NCI-H1436 treated with DMSO at 0.1 percent for 48 hours (cell line): Measurements from ENCODE around the gene MMP1.

Source experiments
- DNase-seq: peaks from one replicate; lab custom pipeline; 2025; lab: John Stamatoyannopoulos, UW

The MMP1 gene

DNA sequence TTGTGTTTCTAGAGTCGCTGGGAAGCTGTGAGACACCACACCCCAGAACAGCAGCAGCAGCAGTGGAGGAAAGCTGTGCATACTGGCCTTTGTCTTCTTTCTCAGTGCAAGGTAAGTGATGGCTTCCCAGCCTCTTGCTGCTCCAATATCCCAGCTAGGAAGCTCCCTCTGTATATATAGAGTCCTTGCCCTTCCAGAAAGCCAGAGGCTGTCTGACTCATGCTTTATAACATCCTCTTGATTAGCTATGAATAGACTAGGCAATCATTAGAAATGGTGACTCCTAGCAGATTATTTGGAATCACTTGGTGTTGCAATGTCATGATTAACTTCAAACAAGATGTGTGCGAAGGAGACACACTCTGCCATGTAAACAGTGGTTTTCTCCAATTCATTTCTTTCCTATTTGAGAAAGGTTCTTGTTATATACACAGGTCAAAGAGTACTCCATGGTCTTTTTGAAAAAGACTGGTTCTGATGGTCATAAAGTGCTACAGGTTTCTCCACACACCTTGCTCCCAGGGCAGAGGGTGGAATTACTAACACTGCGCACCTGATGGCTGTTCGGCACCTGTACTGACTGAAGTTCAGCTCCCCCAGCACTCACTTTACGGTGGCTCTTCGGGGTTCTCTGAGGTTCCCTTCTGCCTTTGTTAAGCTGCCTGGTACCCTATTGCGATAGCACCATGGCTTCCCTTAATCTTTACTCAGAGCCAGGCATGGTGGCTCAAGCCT, at the start of gene MMP1:
MMP1 (minus strand) TSS at position 149 of the 735 bp plus-strand sequence; CDS start at position 81, 68 bp downstream.
- DNase-seq, result no peak

GRCh38 chr11:102846292-102846691, 48.3 kb upstream of the MMP1 start:
- no peak for DNase-seq

DNA sequence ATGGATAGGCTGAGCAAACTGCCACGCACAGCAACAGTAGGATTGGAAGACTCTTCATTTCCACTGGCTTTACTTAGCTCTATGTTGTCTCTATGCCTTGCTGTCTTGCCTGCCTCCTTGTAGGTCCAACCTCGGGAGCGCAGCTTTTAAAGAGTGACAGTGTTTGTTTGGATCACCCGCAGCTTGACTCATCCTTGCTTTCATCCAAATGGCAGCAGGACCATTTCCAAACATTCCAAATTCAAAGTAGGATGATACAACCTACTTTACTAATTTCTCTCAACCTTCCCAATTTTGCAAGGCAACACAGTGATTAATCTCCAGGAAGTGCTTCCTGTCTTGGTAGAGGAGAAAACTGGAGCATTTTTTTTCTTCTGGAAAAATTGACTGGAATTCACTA, 45.5 kb upstream of the MMP1 start, which contains the start of gene MMP3:
MMP3 (minus strand) TSS at position 121 of the 400 bp plus-strand sequence; CDS start at position 58, 63 bp downstream.
- no peak for DNase-seq

DNA sequence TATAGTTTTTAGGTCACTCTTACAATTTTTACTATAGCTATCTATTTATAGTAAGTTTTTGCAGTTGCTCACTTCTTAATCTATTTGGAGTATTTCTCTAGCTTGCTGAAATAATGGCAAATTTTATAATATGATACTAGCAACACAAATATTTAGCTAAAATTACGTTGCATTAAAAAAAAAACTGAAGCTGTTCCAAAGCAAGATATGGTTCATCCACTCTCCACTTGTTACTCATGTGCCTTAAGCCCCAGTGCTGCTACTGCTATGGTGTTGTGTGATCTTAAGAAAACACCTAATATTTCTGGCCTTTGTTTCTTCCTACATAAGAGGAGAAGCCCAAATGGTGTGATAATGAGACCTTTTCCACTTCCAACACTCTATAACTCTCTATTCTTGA, 45.0 kb upstream of the MMP1 start:
- DNase-seq, result no peak

GRCh38 chr11:102840018-102840417, 42.1 kb upstream of the MMP1 start:
- no peak for DNase-seq

GRCh38 chr11:102837646-102838045, 39.7 kb upstream of the MMP1 start:
- no peak for DNase-seq

DNA sequence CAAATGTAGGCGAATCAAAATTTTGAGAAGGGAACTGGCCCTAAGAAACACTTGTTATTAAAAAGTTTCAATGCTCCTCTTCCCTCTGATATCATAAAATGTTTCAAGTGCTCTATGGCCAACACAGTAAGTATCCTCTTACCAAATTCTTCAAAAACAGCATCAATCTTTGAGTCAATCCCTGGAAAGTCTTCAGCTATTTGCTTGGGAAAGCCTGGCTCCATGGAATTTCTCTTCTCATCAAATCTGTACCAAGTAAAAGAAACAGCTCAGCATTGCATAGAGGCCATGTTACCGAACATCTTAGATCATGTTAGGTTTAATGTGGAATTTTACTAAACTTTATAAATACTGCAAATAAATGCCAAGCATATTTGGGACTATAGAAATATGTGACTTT, 39.2 kb upstream of the MMP1 start:
- no peak for DNase-seq

DNA sequence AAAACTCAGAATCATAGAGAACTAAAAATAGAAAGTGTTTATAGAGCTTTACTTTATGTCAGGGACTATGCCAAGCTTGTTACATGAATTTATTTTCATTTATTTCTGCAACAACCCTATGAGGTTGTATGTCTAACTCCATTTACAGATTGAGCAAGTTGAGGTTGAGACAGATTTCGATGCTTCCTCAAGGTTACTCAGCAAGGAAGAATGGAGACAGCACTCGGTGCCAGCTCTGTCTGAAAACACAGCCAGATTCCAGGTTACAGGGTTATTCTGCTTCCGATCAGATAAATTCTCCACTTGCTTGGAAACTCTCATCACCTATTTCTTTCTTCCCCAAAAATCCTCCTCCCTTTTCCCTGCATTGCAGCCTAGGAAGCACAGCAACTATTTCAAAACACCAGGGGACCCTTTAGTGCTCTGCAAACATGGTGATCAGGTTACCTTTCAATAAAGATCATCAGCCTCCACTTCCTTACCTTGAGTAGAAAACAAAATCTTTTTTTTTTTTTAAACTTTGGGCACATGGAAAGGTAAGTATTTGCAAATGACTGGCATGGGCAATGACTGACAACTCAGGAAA, 38.4 kb upstream of the MMP1 start:
- no peak for DNase-seq

DNA sequence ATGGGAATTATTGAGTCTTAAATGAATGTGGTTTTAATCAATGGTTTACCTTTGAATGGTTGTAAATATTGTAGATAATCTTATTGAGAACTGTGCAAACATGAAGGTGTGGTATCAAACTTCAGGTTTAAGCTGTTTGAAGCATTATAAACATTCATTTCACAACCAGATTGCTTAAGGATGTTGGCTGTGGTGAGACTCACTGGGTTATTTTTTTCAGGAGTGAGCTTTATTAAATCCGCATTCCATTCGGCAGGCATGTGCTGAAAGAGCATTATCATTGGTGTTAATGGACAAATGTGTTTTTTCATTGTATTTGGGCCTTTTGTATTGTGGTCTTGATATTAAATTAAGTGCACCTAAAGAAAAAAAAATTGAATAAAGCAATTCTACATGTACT, 35.8 kb upstream of the MMP1 start:
- no peak for DNase-seq

GRCh38 chr11:102832612-102833011, 34.7 kb upstream of the MMP1 start:
- DNase-seq, result no peak

DNA sequence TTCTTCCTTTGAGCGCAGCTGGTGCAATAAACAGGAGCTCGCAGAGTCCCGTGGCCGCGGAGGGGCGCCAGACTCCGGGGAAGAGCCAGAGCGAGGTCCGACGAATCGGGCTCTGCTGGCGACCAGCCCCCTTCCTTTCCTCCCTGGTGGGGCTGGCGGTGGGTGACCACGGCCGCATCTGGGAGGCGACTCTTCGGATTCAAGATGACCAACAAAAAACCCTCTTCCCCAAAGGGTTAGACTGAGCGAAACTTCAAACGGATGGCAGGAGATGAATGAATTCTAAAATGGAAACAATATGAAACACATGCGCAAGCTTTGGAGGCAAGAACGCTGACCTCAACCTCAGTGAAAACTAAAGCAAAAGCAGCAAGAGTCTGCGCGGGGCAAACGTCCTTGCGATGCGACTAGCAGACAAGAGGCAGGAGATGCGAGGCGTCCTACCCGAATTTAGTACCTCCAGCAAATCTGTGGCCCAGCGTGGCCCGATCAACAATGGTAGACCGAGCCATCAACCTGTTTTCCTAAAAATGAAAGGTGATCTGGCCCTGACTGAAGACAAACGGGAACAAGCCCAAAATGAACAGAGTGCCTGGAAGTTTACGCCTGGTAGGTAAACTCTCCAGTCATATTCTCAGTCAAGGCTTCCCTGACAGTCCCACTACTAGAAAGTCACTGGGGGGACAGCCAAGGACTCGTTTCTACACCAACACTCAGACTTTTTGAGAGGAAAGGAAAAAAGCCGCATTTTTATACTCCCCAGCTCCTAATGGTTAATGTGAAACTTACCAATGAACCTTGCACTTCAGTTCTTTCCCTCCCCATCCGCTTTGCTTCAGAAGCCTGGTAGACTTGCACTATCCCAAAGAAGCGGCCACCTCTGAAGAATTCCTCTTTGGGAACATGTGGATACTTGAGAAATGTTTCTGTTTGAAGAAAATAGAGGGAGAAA, 33.8 kb upstream of the MMP1 start:
- DNase-seq, result no peak

- DNase-seq, result no peak
Measured at GRCh38 chr11:102831128-102831488, 33.1 kb upstream of the MMP1 start.

DNA sequence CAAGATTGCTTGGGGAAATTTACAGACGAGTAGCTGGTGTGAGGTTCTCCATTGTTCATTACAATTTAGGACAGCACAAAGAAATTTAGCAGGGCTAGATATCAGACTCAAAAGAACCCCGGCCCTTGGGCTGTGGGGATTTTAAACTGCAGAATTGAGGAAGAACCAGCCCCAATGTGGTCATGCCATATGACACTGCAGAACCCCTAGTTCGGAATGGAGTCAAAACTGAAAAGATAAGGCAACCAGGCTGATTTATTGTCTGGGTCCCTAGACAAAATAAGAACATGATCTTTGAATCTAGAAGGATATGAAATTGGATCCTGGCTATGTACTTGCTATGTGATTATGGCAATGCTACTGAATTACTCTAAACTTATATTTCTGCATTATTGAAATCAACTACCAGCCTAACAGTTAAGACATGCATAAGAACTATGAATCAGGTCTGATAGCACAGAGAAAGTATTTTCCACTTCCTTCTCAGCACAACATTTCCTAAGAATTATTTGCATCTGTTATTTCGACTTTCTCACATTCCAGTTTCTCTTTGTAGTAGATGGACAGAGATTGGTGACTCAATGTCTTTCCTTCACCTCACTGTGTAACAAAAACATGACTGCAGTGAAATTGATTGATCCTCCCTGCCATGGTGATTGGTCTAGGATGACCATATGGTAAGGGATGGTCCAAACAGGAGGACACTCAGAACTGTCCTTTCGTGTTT, 32.2 kb upstream of the MMP1 start:
- DNase-seq, result no peak

DNA sequence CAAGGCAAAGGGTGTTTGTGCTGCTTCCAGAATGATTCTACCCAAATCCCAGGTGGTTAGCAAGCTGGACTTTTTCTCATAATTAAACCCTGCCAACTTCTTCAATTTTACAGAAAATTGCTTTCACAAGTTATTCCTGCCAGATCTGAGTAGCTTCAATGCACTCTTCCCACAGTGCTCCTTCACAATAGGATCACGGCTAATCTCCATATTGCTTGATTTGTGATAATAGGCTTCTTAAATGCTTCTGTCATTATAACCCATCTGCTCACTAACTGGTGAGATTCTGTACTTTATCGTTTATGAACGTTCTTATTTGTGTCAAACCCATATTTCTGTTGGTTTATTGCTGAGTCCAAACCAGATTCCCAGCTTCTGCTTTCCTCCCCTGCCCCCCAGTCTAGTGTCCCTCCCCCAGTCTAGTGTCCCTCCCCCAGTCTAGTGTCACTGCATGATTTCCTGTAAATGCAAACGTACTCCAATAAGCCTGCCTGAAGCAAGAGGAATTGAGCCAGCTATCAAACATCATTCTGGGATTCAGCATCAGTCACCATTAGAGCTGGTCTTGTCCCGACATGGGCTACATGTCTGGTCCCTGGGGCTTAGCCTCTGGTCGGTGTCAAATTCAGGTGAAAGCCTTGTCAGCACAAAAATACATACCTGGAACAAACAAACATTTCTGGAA, 31.5 kb upstream of the MMP1 start:
- DNase-seq, result no peak

DNA sequence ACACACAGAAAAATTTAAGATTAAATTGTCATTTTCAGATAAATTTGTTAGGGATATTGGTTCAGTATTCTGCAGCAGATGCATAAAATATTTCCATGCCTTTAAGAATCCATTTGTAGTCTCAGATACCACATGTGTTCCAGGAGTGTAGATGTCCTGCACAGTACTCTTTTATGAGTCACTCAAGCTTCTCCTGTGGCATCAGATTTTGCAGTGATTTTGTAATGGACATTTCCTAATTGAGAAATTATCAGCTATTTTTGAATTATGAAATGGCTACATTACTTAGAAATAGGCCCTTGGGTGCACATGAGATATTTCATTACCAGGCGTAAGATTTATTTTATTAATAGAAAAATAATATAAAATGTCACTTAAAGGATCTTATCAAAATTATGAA, 26.6 kb upstream of the MMP1 start:
- no peak for DNase-seq

- no peak for DNase-seq
Measured at GRCh38 chr11:102819491-102819890, 21.5 kb upstream of the MMP1 start.

- no peak for DNase-seq
Measured at GRCh38 chr11:102813484-102813883, 15.5 kb upstream of the MMP1 start.

DNA sequence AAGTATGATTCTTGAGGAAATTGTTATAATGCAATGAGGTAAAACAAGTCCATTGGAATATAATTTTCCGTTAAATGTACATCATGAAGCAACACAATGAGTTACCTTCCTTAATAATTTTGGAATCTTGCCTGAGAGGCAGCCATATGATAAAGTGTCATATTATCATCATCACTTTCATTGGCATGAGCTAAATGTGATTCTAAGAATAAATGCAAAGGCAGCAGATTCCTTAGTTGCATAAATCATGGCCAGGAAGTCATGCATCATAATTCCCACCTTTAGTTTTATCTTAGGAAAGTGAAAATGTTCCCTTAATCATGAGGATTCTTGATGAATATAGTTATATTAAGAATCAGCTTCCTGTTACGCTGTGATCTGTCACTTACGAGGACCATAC, 14.2 kb upstream of the MMP1 start:
- DNase-seq, result no peak

DNA sequence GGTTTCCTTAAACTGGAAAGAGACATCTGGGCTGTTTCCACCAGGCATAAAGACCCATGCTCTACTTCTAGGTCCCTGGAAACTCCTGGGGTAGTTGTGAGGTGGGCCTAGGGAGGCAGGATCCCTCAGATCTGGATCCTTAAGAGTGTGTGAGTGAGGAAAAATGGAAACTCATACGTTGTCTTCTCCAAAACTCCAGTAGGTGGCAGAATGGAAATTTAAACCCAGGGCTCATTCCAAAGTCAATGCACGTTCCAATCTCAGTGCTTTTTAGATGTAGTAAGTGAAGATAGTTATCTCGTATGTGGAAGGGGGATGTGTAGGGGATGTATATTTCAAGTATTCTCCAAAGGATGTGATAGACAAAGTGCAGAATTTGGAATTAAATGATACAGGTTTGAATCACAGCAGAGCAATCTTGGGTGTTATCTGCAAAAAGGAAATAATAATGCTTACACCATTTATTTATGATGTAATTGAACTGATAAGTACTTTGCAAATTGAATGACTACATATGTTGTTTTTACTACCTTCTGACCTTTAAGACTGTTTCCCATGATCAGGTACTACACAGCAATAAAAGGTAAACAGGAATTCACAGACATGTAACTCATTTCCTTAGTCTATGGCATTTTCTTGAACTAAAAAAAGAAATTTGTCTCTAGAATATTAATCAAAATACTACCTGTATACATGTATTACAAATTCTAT, 13.1 kb upstream of the MMP1 start:
- DNase-seq, result no peak

- no peak for DNase-seq
Measured at GRCh38 chr11:102809971-102810370, 12.0 kb upstream of the MMP1 start.

GRCh38 chr11:102807921-102808320, 10.0 kb upstream of the MMP1 start:
- no peak for DNase-seq
